SK-N-SH treated with all-trans-retinoic acid at 6 μM for 48 hours (cell line): ENCODE measurements around the gene HSPE1.

Experiments
- ATAC-seq: fragments of 200-7000 bp; cut with Tn5 transposase; 3 replicates; pipeline ENCODE4 v1.9.1; 2020; ENCODE audit warnings: mild to moderate bottlenecking, moderate library complexity
- ARNTL ChIP-seq: fragments of 450-650 bp; formaldehyde crosslinking; IDR thresholded peaks from 2 replicates; pipeline ENCODE4 v1.5.0; 2020; ENCODE audit warnings: low read depth, mild to moderate bottlenecking, moderate library complexity, borderline replicate concordance
- BACH2 ChIP-seq: fragments of 250-450 bp; sonication (Bioruptor Pico); IDR thresholded peaks from 2 replicates; pipeline ENCODE4 v1.9.0; 2021; ENCODE audit warnings: mild to moderate bottlenecking, borderline replicate concordance
- CREB5 ChIP-seq: fragments of 250-450 bp; sonication (Bioruptor Pico); IDR thresholded peaks from 2 replicates; pipeline ENCODE4 v1.5.1; 2020; ENCODE audit warnings: low read depth, mild to moderate bottlenecking, moderate library complexity
- CSDC2 ChIP-seq: fragments of 250-450 bp; sonication (Bioruptor Pico); IDR thresholded peaks from 2 replicates; pipeline ENCODE4 v1.5.0; 2020; ENCODE audit warnings: mild to moderate bottlenecking, moderate library complexity
- CSRNP3 ChIP-seq: fragments of 250-450 bp; sonication (Bioruptor Pico); IDR thresholded peaks from 2 replicates; pipeline ENCODE4 v1.5.1; 2021; ENCODE audit warnings: mild to moderate bottlenecking, moderate library complexity
- ESRRG ChIP-seq: fragments of 250-450 bp; sonication (Bioruptor Pico); IDR thresholded peaks from 2 replicates; pipeline ENCODE4 v1.6.1; 2021; ENCODE audit warnings: mild to moderate bottlenecking
- GLIS3 ChIP-seq: fragments of 250-450 bp; sonication (Bioruptor Pico); IDR thresholded peaks from 2 replicates; pipeline ENCODE4 v1.5.0; 2020; ENCODE audit warnings: mild to moderate bottlenecking, moderate library complexity
- ISL1 ChIP-seq: fragments of 250-450 bp; sonication (Bioruptor Pico); IDR thresholded peaks from 2 replicates; pipeline ENCODE4 v2.1.2; 2022; ENCODE audit warnings: mild to moderate bottlenecking, moderate library complexity
- OSR1 ChIP-seq: fragments of 250-450 bp; sonication (Bioruptor Pico); IDR thresholded peaks from 2 replicates; pipeline ENCODE4 v1.8.0; 2022; ENCODE audit warnings: moderate library complexity, mild to moderate bottlenecking, inconsistent platforms
- POU6F1 ChIP-seq: fragments of 250-450 bp; sonication (Bioruptor Pico); IDR thresholded peaks from 2 replicates; pipeline ENCODE4 v1.8.0; 2021; ENCODE audit warnings: low read depth, mild to moderate bottlenecking, moderate library complexity, borderline replicate concordance
- PPARA ChIP-seq: fragments of 250-450 bp; sonication (Bioruptor Pico); IDR thresholded peaks from 2 replicates; pipeline ENCODE4 v1.5.0; 2020; ENCODE audit warnings: mild to moderate bottlenecking, borderline replicate concordance
- RARB ChIP-seq: fragments of 250-450 bp; sonication (Bioruptor Pico); IDR thresholded peaks from 2 replicates; pipeline ENCODE4 v1.8.0; 2021; ENCODE audit warnings: mild to moderate bottlenecking, moderate library complexity
- SNAI2 ChIP-seq: fragments of 250-450 bp; sonication (Bioruptor Pico); IDR thresholded peaks from 2 replicates; pipeline ENCODE4 v1.5.0; 2020; ENCODE audit warnings: mild to moderate bottlenecking, moderate library complexity
- TCF4 ChIP-seq: fragments of 250-450 bp; sonication (Bioruptor Pico); IDR thresholded peaks from 2 replicates; pipeline ENCODE4 v1.8.0; 2021; ENCODE audit warnings: mild to moderate bottlenecking, moderate library complexity, borderline replicate concordance
- TOX ChIP-seq: fragments of 250-450 bp; sonication (Bioruptor Pico); IDR thresholded peaks from 2 replicates; pipeline ENCODE4 v1.8.0; 2021; ENCODE audit warnings: mild to moderate bottlenecking, moderate library complexity, borderline replicate concordance
- ZFP3 ChIP-seq: fragments of 250-450 bp; sonication (Bioruptor Pico); IDR thresholded peaks from 2 replicates; pipeline ENCODE4 v1.5.0; 2020; ENCODE audit warnings: mild to moderate bottlenecking, moderate library complexity
- ZNF565 ChIP-seq: fragments of 450-650 bp; formaldehyde crosslinking; conservative IDR thresholded peaks from 2 replicates; pipeline ENCODE4 v1.5.0; 2020; ENCODE audit warnings: low read depth, mild to moderate bottlenecking, moderate library complexity
- ZNF70 ChIP-seq: fragments of 450-650 bp; formaldehyde crosslinking; IDR thresholded peaks from 2 replicates; pipeline ENCODE4 v1.5.0; 2020; ENCODE audit warnings: mild to moderate bottlenecking, moderate library complexity
- ZNF8 ChIP-seq: fragments of 450-650 bp; formaldehyde crosslinking; IDR thresholded peaks from 2 replicates; pipeline ENCODE4 v1.5.0; 2020; ENCODE audit warnings: mild to moderate bottlenecking, moderate library complexity
- TF ChIP-seq, protein P1 (sequence below): fragments of 250-450 bp; sonication (Bioruptor Pico); IDR thresholded peaks from 2 replicates; pipeline ENCODE4 v1.8.0; 2020; ENCODE audit warnings: mild to moderate bottlenecking, moderate library complexity, borderline replicate concordance

HSPE1 gene

GRCh38 chr2:197496695-197497094, 3.5 kb upstream of the HSPE1 start:
- ATAC-seq = no peak
- TF ChIP-seq PPARA (CRISPR knock-in tag) = no peak
- no peak for TF ChIP-seq TOX (CRISPR knock-in tag)
- TF ChIP-seq ZNF70 (CRISPR knock-in tag) = no peak
- no peak for TF ChIP-seq CREB5 (CRISPR knock-in tag)
- TF ChIP-seq CSRNP3 = no peak
- TF ChIP-seq SNAI2 = no peak
- no peak for TF ChIP-seq ZNF565 (CRISPR knock-in tag)
- TF ChIP-seq POU6F1 (CRISPR knock-in tag) = no peak
- no peak for TF ChIP-seq ARNTL (CRISPR knock-in tag)

DNA sequence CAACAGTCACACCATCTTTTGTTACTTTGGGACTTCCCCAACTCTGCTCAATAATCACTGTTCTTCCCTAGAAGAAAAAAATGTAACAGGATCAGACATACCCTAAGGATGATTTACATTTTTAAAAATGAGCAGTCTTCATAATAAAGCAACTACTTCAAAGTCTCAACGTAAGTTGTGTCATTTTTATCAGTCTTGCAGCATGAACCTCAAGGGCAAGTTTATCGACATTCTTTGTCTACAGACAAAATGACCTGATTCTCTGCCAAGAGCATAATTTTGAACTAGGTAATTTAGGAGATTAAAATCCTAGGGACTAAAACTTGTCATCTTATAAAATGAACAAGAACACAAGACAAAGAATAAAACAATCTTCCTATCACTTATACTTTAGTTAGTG, 2.9 kb upstream of the HSPE1 start:
- ATAC-seq = no peak

GRCh38 chr2:197498235-197498936, 1.8 kb upstream of the HSPE1 start:
- TF ChIP-seq RARB (no peak), ISL1 (CRISPR knock-in tag) (no peak), TCF4 (CRISPR knock-in tag) (no peak), OSR1 (CRISPR knock-in tag) (no peak), BACH2 (no peak), ZFP3 (CRISPR knock-in tag) (no peak), ESRRG (CRISPR knock-in tag) (no peak), ZNF565 (CRISPR knock-in tag) (no peak), TOX (CRISPR knock-in tag) (no peak), POU6F1 (CRISPR knock-in tag) (no peak), CSDC2 (CRISPR knock-in tag) (no peak), PPARA (CRISPR knock-in tag) (no peak), GLIS3 (CRISPR knock-in tag) (no peak), ZNF8 (no peak), CSRNP3 (no peak)
- TF ChIP-seq, protein P1, sequence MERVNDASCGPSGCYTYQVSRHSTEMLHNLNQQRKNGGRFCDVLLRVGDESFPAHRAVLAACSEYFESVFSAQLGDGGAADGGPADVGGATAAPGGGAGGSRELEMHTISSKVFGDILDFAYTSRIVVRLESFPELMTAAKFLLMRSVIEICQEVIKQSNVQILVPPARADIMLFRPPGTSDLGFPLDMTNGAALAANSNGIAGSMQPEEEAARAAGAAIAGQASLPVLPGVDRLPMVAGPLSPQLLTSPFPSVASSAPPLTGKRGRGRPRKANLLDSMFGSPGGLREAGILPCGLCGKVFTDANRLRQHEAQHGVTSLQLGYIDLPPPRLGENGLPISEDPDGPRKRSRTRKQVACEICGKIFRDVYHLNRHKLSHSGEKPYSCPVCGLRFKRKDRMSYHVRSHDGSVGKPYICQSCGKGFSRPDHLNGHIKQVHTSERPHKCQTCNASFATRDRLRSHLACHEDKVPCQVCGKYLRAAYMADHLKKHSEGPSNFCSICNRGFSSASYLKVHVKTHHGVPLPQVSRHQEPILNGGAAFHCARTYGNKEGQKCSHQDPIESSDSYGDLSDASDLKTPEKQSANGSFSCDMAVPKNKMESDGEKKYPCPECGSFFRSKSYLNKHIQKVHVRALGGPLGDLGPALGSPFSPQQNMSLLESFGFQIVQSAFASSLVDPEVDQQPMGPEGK (CRISPR knock-in tag) = no peak
- no peak for ATAC-seq

More for the DNA sequence above, 2.9 kb upstream of the HSPE1 start:
- TF ChIP-seq GLIS3 (CRISPR knock-in tag) (no peak), ARNTL (CRISPR knock-in tag) (no peak), ISL1 (CRISPR knock-in tag) (no peak), CSRNP3 (no peak), ESRRG (CRISPR knock-in tag) (no peak)
- TF ChIP-seq, all 23 proteins: peak for 0
